Fibroblast of the conjunctiva (primary cell): ENCODE measurements around the gene BRD1.

ENCODE experiments used
- DNase-seq: peaks from one replicate; pipeline ENCODE4 v3.0.0-alpha.2; 2010; ENCODE audit warnings: low read depth

The BRD1 gene

DNA sequence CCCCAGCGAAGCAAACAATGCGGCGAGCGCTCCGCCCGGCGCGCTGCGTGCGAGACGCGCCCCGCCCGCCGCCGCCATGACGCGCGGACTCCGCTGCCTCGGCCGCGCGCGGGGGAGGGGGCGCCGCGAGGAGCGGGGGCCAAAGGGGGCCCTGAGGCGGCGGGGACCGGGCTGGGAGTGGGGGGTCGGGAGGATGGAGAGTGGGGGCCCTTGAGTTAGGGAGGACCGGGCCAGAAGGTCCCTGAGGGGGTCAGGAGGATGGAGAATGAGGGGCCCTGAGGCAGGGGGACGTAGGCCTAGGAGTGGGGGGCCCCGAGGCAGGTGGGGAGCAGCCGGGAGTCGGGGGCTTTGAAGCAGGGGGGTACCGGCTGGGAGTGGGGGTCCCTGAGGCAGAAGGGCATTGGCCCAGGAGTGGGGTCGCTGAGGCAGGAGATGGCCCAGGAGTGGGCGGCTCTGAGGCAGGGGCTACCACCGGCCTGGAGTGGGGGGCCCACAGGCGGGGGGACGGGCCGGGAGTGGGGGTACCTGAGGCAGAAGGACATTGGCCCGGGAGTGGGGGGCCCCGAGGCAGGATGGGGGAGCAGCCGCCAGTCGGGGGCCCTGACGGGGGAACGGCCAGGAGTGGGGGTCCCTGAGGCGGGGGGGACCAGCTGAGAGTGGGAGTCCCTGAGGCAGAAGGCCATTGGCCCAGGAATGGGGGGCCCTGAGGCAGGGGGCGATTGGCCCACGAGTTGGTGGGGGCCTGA, at the start of gene BRD1:
Gene BRD1, minus strand, starts transcription at position 21 of the 746 bp plus-strand sequence. CDS start 3,556 bp downstream, outside the sequence.
- DNase-seq, result no peak

DNA sequence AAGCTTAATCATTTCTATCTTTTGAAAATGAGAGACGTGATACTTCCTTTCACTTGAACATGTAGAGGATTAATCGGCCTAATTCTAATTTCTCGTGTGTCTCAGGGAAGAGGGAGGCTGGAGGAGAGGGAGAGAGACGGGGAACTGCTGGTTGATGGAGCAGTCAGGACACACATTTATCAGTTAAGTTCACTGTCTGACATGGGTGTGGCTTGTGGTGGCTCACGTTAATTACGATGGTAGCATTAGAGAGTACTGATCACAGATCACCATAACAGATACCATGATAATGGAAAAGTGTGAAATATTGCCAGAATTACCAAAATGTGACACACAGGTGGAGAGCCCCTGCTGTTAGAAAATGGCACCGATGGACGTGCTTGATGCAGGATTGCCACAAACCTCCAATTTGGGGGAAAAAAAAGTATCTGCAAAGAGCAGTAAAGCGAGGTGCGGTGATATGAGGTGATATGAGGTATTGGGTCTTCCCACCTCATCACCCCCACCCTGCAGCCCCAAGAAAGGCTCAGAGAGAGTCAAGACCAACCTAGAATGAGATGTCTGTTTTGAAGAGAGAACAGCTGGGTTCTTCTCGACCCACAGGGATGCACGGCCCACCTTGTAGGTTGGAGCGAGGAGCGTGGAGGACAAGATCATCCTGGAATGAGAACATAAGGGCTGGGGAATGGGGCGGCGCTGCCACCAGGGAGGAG, 45.7 kb upstream of the BRD1 start:
- no peak for DNase-seq

DNA sequence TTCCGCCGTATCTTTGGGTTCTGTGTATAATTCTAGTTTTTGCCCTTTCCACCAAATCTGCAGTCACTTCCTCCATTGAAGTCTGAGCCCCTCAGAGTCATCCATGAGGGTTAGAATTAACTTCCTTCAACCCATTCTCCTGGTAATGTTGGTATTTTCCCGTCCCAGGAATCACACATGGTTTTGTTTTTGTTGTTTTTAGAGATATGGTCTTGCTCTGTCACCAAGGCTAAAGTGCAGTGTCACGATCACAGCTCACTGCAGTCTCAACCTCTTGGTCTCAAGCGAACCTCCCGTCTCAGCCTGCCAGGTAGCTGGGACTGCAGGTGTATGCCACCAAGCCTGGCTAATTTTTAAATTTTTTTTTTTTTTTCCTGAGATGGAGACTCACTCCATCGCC, 44.7 kb upstream of the BRD1 start:
- DNase-seq, result no peak

DNA sequence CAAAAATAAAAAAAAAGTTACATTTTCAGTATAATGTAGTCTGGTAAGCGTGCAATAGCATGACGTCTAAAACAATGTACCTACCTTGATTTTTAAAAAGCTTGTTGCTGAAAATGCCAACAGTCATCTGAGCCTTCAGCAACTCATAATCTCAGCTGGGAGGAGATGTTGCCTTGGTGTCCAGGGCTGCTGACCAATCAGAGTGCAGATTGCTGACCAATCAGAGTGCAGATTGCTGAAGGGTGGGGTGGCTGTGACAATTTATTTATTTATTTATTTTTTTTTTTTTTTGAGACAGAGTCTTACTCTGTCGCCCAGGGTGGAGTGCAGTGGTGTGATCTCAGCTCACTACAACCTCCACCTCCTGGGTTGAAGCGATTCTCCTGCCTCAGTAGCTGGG, 43.8 kb upstream of the BRD1 start:
- no peak for DNase-seq

DNA sequence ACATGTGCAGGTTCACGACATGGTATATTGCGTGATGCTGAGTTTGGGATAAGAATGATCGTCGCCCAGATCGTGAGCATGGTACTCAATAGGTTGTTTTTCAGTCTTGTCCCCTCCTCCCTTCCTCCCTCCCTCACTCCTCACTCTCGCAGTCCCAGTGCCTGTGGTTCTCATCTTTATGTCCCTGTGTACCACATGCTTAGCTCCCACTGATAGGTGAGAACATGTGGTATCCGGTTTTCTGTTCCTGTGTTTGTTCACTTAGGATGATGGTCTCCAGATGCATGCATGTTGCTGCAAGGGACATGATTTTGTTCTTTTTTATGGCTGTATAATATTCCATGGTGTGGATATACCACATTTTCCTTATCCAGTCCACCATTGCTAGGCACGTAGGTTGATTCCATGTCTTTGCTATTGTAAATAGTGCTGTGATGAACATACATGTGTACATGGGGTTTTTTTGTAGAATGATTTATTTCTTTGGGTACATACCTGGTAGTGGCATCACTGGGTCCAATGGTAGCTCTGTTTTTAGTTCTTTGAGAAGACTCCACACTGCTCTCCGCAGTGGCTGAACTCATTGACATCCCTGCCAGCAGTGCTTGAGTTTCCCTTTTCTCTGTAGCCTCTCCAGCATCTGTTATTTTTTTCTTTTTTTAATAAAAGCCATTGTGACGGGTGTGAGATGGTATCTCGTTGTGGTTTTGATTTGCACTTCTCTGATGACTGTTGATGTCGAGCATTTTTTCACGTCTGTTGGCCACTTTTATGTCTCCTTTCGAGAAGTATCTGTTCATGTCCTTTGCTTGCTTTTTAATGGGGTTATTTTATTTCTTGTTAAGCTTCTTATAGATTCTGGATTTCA, 42.4 kb upstream of the BRD1 start:
- DNase-seq, result no peak

DNA sequence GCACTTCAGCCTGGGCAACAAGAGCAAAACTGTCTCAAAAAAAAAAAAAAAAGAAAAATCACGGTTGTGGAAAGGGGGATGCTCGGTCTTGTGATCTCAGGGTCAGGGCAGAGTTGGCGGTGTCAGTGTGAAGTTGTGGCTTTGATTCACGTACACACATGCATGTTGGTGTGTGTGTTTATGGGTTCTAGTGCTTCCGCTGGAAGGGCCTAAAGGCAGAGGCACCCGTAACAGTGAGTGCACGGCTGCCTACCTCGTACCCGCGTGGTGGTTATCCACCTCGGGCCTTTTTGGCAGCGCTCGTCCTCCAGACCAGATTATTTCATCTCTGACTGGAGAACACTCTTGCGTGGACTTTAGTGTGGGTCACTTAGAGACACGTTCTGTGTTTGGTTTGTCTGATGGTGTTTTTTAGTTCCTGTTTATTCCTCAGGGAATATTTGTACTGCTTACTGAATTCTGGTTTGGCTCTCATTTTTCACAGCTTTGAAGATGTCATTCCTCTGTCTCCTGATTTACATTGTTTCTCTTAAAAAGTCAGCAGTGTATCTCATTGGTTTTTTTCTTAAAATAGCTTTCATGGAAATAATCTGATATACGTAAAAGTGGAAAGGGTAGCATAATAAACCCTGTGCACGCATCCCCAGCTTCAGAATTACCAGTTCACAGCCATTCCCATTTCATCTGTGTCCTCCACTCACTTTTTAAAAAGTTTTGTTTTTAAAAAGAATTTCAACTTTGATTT, 41.6 kb upstream of the BRD1 start:
- DNase-seq, result no peak

DNA sequence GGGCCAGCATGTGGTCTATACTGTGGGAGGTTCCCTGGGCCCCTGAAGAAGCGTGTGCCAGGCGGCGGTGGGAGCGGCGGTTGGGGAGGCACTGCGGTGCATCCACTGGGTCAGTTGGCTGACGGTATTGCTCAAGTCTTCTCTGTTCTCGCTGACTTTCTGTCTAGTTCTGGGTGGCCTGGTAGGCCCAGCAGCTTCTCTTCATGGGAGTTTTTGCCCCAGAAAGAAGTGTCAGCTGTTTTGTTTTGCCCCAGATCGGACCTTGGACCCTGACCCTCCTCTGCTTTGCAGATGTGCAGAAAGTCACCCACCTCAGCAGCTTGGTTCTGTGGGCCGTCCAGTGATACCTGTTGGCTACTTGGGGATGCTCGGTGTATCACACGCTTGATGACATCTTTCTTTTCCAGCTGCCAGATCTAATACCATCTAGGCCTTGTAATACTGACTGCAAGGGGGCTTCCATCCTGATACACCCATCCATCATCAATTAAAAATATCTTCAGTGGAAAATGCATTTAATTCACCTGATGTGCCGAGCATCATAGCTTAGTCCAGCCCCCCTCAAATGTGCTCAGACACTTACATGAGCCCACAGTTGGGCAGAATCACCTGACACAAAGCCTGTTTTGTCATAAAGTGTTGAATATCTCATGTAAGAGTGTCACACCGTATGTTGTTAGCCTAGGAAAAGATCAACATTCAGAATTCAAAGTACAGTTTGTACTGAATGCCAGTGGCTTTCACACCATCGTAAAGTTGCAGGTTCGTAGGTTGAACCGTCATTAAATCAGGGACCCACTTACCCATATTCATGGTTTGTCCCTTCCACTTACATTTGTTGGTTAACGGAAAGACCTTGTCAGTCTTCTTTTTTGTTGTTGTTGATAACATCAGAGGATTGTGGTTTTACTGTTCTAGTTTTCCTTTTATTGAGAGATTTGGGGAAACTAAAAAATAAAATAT, 39.9 kb upstream of the BRD1 start:
- DNase-seq, result no peak

DNA sequence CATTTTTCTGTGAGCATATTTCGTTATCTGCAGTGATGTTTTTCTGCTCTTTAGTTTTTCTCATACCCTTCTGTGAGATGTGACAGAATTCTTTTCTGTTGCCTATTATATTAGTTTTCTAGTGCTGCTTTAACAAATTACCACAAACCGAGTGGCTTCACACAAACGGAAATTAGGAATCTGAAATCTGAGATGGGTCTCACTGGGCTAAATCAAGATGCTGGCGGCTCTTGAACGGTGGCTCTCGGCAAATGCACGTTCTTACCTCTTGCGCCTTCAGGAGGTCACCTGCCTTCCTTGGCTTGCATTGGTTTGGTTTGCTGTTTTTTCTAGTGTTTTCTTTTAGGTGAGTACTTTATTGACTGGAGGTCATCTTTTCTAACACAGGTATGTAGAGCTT, 39.0 kb upstream of the BRD1 start:
- no peak for DNase-seq

DNA sequence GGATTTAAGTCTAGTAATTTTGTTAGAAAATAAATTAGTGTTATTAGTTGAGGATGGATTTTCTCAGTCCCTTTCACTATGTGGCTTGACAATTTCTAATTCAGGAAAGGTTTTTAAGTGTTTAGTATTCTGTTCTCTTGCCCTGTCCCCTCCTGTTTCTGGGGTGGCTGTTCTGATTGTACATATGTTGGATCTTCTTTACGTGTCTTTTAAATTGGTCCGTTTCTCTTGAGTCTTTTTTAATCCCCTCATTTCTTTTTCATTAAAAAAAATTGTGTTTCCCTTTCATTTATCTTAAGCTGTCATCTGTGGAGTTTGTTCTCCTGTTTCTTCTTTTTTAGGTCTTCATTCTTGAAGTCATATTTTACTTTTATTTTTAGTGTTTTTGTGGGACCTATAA, 38.5 kb upstream of the BRD1 start:
- DNase-seq, result no peak

DNA sequence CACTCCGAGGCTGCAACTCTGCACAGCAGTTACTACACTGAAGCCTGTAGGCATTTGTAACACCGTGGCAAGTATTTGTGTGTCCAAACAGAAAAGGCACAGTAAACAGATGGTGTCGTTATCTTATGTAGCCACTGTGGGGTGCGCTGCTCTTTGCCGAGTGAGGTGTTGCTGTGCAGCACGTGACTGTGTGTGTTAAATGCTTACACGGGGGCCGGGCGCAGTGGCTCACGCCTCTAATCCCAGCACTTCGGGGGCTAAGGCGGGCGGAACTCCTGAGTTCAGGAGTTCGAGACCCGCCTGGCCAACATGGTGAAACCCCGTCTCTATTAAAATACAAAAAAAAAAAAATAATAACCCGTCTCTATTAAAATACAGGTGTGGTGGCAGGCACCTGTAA, 37.5 kb upstream of the BRD1 start:
- DNase-seq, result no peak

DNA sequence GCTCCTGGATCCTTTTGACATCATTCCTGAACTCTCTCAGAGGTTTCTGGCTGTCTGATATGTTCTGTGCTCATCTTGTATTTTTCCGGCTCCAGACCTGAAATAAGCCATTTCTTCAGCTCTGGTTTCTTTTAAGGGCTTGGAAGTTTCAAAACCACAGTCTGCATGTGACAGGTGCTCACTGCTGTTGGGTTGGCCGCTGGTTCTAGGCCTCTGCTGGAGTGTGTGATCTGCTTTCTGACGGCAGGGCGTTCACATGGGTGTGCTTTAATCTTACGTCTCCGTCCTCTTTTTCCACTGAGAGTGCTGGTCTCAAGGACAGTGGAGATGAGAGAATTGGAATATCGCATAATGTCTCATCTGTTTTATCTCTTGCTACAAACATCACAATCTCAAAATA, 36.3 kb upstream of the BRD1 start:
- no peak for DNase-seq

DNA sequence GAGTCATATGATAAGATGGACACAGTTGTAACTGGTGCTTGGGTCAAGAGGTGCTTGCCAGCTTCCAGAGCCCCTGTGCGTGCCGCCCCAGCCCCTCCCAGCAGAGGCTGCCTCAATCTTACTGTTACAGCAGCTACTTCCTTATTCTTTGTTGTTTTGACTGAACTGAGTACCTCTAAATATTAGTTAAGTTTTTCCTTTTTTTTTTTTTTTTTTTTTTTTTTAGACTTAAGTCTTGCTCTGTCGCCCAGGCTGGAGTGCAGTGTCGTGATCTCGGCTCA, 34.8 kb upstream of the BRD1 start:
- DNase-seq, result no peak

DNA sequence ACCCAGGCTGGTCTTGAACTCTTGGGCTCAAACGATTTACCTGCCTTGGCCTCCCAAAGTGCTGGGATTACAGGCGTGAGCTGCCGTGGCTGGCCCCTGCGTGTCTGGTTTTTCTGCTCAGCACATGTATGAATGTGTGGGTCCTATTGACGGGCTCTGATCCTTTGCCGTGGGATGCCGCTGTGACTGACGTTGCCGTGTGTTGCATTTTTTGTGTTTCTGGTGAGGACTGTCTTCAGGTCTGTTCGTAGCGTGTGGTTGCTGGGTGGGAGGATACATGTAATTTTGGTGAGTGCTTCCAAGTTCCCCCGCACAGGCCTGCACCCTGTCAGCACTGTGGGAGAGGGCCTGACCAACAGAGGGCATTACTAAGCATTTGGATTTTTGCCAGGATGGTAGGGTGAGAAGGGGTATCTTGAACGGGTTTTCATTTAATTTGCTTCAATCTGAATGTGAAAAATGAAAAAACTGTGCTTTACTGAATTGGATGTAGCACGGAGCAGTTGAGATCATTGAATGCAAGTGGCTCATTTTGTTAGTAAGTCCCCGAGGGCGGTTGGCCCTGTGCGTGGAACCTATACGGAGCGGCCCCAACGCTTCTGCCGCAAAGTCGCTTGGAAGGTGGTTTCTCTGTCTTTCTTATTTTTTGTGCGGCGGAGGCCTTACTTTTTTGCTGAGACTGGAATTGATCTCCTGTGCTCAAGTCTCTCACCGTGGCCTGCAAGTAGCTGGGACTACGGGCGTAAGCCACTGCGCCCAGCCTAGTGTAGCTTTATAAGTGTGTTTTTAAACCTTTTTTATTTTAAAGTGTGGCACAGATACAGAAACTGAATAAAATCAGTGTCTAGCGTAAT, 34.2 kb upstream of the BRD1 start:
- DNase-seq, result no peak

DNA sequence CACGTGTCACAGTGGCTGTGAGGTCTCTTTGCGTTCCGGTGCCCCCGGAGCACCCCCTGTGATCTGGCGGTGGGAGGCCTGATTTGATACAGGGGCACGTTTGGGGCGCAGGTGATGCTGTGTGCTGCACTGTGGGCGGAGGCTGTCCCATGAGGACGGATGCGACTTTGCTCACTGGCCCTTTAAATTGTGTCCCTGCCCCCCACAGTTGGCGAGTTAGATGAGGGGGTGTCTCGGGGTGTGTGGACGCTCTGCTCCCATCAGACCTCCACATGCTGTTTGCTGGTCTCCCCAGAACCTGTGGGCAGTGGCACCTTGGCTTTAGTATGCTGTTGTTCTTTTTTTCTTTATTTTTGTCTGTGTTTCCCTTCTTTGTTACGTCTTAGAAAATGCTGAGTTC, 31.2 kb upstream of the BRD1 start:
- DNase-seq, result no peak

DNA sequence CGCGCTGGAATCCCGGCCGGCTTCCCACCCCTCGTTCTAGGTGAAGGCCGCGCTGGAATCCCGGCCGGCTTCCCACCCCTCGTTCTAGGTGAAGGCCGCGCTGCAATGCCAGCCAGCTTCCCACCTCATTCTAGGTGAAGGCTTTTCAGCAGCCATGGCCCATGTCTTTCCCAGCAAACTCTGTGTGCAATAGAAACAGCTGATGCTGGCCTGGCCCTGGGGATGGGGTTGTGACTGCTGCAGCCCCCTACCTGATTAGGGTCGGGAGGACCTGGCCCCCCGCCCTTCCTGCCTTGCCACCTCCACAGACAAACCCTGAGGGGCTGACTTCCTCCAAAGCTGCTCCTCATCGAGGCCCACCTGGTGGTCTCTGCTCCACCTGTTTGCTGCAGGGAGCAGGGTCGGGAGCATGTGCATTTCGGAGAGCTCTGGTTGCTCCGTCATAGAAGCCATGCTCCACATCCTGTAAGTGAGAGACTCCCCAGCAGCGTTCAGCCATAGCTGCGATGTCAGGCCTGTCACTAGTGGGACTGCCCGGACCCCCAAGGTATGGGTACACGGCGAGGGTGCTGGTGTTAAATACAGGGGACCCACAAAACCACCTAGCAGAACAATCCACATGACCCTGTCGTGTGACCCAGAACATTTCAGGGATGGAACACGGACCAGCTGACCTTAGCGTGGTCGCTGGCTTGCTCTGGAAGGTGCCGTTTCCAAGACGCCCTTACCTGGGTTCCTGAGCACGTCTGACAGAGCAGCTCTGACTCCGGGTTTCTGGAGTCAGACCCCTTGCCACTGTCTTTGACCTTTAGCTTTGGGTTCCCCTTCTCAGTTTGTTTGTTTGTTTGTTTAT, 29.3 kb upstream of the BRD1 start:
- DNase-seq, result no peak

DNA sequence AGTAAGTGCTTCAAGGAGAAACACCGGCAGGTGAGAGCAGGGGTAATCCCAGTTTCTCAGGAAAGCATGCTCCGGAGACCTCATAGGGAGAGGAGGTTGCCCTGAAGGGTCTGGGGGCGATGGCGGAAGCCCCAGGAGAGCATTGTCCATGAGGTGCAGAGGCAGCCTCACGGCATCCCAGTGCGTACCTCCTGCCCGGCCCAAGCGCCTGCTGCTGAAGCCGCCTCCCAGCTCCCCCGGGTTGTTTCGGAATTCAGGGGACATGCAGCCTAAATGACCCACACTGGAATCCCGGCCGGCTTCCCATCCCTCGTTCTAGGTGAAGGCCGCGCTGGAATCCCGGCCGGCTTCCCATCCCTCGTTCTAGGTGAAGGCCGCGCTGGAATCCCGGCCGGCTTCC, 28.7 kb upstream of the BRD1 start:
- DNase-seq, result no peak

DNA sequence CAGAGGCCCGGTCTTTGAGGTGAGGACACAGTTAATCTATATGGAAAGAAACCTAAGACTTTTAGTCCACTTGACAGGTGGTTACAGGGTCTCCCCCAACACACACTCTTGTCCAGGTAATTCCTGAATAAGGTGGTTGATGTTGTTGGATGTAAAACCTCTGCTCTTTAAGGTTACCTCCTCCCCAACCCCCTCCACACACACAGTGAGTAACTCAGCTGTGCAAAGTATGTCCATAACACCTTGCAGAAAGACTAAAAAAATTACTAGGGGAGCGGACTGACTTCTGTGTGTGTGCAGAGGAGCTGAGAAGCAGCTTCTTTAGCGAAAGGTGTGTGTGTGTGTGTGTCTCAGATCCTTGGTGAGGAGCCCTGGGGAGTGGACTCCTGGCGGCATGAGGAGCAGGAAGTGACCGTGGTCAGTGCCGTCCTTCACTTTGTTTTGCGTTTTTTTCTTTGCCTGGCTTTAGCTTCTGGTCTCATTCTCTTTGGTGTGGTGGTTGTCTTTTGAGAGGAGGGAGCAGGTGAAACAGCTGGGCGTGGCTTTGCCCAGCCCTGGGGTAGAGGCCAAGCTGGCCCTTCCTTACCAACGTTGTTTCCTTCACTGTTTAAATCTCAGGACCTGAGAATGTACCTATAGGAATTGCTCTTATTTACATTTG, 27.7 kb upstream of the BRD1 start:
- no peak for DNase-seq

DNA sequence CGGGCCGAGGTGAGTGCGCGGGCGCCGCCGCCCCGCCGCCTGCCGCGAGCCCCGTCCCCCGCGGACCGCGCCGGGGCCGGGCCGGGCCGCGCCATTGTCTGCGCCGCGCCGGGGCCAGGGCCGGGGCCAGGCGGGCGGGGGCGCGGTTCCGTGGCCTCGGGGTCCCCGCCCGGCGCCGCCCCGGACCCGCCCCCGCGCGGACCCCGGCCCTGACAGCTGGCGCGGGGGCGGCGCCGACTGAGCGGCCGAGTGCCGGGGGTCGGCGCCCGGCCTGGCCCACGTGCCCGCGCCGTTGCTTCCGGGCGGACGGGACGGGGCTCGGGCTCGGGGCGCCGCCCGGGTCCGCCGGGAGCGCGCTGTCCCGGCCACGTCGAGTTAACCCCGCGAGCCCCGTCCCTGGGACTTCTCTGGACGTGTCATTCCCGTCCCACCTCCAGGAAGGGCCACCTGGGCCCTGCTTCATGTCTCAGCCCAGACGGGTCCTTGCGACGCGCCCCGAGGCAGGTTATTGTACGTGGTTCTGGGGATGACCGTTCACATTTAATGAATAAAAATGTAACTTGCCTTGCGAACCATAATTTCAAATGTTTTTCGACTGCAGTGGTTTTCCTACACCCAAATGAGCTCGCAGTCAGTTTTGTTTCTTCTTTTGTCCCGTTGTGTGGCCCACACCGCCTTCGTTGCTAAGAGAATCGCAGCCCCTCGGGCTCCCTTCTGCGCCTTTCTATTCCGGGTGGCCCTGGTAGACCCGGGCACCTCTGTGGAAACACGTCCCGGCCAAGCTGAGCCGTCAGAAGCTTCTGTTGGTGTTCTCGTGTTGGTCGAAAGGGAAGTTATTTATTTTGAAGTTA, 26.5 kb upstream of the BRD1 start:
- DNase-seq, result no peak
